T-helper 1 cell treated with Interleukin-12 subunit alpha and Interleukin-12 subunit beta and Interleukin-4 antibody, amounts not matched to agents 30 ng/mL and 1 ng/mL, for 36 hours (primary cell): Measurements from ENCODE around the gene KRTAP10-6. TPM values are rescaled to one million over a fixed set of nuclear protein-coding genes. Genes with fewer than 3 reads are reported as not detected.
"Not testable (repeated sequence)": the region's sequence is repeated elsewhere in the genome, so short reads cannot be mapped to it uniquely, and the experiment has no call there.

Experiments used
- intact Hi-C: fragments of 100-400 bp; cut with micrococcal nuclease; formaldehyde crosslinking; loops from one replicate; pipeline ENCODE4 v1.15.1; 2024
- total RNA-seq: library from RNA; stranded (reverse); gene quantifications from 2 replicates; pipeline ENCODE4 v1.2.3, GENCODE V29; 2022

KRTAP10-6 gene
- total RNA-seq, 1 donor from 2014 or later: not detected

DNA sequence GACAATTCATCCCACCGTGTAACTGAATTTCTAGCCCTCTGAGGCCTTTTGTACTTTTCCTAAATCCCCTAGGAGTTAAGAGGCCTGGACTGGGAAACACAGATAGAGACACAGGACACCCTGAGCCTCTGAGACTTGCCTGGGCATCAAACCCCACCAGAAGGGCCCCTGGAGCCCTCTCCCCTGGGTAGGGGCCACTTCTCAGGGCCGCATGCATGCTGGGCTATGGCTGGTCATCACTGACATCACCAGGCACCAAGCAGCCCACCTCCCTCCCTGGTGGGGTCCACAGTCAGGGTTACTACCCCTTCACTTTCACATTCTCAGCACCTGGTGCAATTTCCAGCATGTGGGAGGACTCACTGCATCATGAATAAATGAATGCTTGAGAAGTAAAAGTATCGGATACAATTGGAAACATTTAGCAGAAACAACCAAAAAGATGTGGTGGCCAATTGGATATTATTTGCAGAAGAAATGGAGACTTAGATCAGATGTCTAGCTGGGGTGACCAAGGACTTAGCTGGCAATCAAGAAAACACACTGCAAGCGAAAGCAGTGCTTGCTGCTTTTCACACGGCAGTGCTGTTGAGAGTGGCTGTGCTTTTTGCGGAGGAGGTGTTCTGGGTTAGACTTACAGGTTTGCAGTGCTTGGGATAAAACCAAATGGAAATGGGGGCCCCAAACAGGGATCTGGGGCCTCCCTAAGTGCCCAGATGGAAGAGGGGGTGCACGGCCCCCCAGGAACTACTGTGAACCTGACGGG lies 7.1 kb upstream of the KRTAP10-6 start:
- intact Hi-C loops: no loop called here

DNA sequence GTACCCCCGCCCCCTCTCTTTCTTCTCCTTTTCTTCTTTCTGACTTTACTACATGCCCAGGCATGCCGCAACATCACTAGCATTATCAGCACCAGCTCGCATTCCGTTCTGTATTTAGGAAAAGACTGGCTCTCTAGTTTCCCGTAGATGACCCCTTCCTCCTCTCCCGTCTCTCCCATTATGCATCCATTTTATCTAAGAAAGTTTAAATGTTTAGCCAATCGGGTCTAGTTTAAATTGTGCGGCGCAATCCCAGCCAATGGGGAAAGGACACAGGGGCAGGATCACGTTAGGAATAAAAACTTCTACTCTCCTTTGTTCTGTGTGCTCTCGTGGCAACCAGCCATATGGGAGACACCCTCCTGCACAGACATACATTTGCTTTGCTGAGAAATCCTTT lies 5.8 kb upstream of the KRTAP10-6 start:
- intact Hi-C loops: no loop called here

DNA sequence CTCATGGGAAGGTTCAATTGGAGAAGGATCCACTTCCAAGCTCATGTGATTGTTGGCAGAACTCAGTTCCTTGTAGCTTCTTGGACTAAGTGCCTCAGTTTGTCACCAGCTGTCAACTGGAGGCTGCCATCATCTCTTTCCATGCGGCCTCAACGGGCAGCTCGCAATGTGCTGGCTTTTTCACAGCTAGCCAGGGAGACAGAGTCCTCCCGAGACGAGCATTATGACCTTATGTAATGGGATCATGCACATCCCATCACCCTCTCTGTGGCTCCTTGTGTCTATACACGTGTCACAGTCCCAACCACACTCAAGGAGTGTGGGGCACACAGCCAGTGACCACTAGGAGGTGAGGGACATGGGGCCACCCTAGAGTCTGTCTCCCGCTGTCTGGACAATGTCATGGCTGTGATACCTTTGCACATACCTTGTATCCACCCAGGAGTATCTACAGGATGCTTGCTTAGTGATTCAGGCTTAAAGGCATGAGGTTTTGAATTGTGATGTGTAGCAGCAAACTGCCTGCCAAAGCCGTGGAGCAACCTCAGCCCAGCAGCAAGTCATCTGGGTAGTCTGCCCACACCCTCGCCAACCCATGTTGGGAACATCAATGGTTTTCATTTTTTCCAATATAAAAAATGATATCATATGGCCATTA lies 3.9 kb upstream of the KRTAP10-6 start:
- intact Hi-C loops: no loop called here

DNA sequence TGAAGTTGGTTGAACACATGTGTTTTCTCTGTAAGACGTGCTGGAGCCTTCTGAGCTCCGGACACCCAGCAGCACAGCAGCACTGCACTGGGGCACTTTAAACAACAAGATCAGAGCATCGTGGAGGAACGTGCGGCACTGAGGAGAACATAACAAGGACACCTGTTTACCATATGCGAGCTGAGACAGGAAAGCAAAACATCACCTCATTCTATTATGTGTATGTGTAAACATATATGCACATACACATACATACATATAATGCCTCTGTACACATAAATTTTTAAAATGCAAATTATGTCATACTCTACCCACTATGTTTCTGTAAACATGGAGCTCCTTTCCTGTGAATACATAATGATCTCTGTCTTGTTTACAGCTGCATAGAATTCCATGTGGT lies 3.2 kb upstream of the KRTAP10-6 start:
- intact Hi-C loops: no loop called here

DNA sequence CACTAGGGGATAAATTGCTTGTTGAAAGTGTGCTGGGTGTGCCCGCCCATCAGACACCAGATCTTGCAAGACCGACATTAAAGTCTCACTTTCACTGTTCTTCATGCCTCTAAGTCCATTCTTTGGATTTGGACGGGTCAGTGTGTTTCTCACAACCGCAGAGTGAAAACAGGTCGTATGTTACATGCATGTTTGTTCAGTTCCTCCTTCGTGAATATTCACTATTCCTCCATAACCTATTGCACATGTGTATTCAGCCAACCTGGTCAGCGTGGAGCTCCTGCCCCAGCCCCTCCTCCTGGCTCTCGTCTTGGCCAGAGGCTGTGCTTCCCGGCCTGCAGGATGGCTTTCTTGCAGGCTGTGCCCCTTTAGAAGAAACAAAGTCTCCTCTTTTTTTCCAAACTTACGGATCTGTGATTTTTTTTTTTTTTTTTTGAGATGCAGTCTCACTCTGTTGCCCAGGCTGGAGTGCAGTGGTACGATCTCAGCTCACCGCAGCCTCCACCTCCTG lies 2.2 kb upstream of the KRTAP10-6 start:
- intact Hi-C loops: no loop called here

DNA sequence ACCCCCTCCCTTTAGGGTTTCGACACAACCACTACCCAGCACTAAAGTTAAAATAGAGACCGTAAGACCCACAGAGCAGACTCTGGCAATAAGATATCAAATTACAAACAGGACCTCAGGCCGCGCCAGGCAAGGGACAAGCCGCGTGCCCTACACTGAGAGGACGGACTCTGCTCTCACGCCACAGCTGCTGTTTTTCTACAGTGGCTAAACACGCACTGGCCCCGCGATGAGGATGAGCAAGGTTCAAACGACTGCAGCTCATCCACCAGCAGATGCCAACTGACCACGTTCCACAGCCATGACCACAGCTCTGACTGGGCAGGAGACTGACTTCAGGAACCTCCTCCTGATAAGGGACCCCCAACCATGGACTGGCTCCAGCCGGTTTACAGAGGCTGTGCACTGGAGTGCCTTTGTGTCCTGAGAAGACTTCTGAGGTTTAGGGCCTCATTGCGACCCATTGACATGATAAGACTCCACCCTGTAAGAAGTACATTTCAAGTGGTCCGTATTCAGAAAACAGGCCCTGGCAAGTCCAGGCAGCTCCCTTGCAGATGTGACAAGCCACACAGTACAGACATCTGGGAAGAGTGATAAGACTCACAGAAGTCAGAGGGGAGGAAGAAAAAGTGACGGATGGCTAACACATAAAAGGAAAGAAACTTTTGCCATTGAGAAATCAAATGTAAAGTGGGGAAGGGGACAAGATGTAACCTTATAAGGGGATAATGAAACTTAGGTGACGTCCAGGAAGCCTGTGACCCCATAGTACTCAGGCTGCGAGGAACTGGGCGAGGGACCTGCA lies 1.5 kb upstream of the KRTAP10-6 start:
- intact Hi-C loops: no loop called here

DNA sequence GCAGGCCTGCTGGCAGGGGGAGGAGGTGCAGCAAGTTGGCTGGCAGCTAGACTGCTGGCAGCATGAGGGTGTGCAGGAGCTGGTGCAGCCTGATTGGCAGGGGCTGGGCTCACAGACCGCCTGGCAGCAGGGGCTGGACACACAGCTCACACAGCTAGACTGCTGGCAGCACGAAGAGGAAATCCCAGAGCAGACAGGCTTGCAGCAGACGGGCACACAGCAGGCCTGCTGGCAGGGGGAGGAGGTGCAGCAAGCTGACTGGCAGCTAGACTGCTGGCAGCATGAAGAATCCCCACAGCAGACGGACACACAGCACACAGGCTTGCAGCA lies 539 bp downstream of the KRTAP10-6 start:
- intact Hi-C loops: not testable (repeated sequence)

DNA sequence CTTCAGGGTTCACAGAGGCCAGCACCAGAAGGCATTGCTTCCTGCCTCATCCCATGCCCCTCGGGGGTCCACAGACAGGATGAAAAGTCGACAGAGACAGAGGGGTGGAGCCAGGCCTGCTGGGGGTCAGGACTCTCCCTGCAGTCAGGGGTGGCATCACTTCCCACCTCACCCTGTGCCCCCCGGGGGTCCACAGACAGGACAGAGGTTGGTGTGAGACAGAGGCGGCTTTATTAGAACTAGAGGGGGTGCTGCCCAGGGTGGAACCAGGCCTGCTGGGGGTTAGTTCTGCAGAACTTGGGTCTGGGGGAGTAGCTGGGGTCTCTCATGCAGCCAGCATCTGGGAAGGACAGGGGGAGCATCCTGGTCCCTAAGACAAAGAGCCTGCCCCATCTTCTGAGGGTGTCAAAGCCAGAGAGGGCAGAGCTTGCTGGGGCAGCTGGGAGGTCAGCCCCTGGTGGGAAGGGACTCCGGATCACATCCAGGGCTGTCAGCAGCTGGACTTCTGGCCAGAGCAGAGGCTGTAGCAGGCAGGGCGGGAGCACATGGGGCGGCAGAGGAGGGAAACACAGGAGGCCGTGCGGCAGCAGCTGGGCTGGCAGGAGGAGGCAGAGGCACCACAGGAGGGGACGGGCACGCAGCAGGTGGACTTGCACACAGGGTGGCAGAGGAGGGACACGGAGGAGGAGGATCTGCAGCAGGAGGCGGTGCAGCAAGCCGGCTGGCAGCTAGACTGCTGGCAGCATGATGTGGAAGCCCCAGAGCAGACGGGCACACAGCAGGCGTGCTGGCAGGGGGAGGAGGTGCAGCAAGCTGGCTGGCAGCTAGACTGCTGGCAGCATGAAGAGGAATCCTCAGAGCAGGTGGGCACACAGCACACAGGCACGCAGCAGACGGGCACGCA lies 1.2 kb downstream of the KRTAP10-6 start:
- intact Hi-C loops: not testable (repeated sequence)

DNA sequence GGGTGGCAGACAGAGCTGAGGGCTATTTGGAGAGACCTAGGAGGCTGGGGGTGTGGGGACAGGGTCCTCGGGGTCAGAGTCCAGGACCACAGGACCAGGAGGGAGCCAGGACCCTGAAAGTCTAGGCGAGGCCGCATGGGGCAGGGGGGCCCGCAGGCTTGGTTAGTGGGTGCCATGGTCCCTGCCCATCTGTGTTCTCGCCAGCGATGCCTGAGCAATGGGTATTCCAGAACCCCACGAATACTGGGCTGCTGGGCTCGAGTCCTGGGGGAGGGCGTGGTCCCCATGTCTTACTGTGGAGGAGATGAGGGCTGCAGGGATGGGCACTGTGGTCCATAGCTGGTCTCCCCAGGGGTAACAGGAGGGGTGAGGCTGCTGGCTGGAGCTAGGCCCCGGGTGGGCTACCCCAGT lies 2.0 kb downstream of the KRTAP10-6 start:
- intact Hi-C loops: no loop called here

DNA sequence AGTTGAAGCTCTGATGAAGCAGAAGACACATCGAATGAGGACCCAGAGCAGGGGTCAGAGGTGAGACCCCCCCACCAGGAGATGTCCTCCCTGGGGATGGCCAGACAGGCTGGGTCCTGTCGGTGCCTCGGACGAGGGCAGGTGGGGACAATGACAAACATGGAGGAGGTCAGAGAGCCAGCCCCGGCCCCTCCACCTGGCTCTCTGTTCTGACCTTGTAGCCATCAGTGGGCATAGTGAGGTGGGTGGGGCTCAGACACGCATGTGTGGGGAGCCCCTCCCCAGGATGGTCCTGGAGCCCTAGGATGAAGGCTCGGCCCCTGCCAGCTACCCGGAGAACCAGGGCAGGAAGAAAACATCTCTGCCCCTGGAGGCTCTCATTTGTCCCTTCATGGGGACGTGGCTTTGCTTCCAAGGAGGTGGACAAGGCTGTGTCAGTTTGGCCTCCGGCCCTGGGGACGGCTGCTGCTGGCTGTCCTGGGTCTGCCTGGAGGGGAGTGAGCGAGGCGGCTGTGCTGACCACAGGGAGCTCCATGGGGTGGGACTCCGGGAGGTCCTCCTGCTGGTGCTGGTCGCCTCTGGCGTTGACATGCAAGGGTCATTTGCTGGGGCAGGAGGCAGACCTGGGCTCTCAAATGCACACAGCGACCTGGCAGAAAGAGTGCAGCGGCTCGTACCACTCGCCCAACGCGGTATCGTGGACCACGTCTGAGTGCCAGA lies 2.6 kb downstream of the KRTAP10-6 start:
- intact Hi-C loops: no loop called here

DNA sequence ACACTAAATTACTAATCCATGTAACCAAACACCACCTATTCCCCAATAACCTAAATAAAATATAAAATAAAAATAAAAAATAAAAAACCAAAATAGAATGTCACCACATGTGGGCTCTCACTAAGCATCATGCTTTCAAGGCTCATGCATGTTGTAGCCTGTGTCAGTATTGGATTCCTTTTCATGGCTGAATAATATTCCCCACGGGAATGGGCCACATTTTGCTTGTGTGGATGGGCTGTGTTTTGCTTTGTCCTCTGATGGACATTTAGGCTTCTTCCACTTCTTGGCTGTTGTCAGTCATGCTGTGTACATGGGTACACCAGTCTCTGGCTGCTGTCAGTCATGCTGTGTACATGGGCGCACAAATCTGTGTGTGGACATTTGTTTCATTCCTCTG lies 3.2 kb downstream of the KRTAP10-6 start:
- intact Hi-C loops: no loop called here

DNA sequence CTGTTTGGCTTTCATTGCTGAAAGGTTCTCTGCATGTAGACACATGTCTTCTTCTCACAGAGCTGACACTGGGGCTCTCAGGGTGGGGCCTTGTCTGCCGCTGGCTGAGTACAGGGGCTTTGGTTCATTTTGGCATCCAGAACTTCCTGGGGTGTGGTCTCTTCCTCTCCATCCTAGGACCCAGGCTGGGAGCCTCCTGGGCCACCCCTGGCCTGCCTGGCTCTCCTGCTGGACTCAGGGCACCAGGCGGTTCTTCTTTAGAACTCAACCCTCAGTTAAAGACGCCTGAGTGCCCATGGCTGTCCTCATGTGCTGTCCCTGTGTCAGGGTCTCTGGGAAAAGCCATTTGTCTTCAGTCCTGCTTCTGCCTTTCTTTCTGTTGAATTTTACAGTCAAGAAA lies 6.4 kb downstream of the KRTAP10-6 start:
- intact Hi-C loops: no loop called here

DNA sequence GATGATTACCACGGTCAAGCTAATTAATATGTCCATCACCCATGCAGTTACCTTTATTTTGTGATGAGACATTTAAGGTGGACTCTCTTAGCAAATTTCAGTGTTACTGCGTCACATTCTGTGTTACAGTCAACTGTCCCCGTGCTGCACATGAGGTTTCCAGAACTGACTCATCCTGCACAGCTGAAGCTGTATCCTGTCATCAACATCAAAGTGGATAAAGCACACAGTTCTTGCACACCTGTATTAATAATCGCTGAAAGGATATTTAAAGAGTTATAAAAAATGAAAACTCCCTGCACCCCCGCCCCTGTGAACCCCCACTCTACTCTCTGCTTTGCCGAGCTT lies 8.5 kb downstream of the KRTAP10-6 start:
- intact Hi-C loops: loop anchor here (1.0 kb wide), 1 partner anchor 36 kb away; no protein-coding TSS in a partner anchor

DNA sequence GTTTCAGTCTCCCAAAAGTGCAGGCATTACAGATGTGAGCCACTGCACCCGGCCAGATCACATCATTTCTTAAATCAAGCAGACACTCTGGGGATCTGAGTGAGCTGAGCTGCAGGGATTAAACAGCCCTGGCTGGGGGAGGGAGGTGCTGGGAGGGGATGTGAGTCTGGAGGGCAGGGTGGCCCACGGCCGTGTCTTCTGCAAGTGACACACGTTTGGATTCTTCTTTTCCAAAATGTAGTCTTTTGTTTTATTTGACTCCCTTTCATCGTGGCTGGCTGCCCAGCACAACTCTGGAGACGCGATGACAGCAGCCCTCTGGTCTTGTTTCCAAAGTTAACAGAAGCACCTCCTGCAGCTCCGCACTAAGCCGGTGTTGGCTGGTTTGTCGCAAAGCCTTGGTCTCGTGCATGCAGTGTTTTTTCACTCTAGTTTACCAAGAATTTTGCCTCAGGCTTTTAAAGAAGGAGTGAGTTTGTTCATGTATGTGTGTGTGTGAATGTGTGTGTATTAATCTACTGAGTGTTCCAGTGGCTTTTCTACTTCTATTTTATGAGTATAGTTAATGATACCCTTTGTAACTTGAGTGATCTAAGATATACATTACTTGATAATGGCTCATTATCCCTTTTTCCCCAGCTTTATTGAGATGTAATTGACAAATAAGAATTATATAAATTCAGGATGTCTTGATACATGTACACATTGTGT lies 9.1 kb downstream of the KRTAP10-6 start:
- intact Hi-C loops: no loop called here

DNA sequence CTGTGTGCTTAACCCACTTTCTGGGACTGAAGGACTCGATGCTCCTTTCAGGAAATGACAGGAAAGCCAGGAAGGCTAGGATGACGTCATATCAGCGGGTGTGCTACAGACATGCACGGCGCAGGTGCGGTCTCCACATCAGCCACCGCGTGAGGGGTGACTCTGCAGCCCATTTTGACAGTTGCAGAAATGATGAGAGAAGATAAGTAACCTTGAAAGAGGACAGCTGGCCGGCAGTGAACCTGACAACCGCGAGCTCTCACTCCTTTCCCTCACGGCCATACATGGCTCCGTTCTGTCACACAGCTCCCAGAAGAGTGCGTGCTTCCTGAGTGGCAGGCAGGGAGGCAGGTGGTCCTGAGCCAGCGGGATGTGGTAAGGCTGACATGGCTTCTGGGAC lies 10.2 kb downstream of the KRTAP10-6 start:
- intact Hi-C loops: no loop called here

DNA sequence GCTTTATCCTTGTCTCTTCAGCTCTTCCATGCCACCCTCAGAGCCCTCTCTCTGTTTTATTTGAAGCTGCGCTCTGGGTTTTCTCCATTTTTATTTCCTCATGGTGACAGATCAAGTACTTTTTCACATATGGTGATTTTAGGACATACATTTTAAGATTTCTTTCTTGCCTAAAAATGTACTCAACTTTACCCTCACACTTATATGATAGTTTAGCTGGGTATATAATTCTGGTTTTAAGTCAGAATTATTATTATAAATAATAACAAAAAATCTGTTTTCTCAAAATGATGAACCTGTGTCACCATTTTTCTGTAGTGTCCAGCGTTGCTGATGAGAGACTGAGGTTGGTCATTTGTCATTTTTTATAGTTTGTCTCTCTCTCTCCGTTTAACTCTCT lies 11.1 kb downstream of the KRTAP10-6 start:
- intact Hi-C loops: no loop called here

DNA sequence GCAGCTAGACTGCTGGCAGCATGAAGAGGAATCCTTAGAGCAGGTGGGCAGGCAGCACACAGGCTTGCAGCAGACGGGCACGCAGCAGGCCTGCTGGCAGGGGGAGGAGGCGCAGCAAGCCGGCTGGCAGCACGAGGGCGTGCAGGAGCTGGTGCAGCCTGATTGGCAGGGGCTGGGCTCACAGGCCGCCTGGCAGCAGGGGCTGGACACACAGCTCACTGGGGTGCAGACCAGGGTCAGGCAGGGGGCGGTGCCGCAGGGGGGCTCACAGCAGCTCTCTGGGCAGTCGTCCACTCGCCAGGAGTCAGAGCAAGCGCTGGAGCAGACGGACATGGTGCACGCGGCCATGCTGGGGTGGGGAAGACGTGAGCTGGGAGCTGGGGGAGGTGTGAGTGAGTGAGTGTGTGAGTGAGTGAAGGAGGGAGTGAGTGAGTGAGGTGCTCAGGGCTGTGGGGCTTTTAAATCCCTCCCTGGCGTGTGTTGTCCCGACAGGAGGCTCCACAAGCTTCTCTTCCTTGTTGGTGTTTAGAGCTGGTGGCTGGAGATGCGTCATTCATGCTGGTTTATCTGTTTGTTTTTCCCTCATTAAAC lies 12.0 kb downstream of the KRTAP10-6 start, which contains the start of gene KRTAP10-5:
TSS of gene KRTAP10-5 (minus strand) at position 374 of the 591 bp plus-strand sequence. CDS start at position 348, 26 bp downstream.
- intact Hi-C loops: not testable (repeated sequence)

DNA sequence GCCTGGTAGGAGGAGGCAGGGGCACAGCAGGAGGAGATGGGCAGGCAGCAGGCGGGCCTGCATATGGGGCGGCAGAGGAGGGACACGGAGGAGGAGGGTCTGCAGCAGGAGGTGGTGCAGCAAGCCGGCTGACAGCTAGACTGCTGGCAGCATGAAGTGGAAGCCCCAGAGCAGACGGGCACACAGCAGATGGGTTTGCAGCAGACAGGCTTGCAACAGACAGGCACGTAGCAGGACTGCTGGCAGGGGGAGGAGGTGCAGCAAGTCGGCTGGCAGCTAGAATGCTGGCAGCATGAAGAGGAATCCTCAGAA lies 12.5 kb downstream of the KRTAP10-6 start:
- intact Hi-C loops: no loop called here

DNA sequence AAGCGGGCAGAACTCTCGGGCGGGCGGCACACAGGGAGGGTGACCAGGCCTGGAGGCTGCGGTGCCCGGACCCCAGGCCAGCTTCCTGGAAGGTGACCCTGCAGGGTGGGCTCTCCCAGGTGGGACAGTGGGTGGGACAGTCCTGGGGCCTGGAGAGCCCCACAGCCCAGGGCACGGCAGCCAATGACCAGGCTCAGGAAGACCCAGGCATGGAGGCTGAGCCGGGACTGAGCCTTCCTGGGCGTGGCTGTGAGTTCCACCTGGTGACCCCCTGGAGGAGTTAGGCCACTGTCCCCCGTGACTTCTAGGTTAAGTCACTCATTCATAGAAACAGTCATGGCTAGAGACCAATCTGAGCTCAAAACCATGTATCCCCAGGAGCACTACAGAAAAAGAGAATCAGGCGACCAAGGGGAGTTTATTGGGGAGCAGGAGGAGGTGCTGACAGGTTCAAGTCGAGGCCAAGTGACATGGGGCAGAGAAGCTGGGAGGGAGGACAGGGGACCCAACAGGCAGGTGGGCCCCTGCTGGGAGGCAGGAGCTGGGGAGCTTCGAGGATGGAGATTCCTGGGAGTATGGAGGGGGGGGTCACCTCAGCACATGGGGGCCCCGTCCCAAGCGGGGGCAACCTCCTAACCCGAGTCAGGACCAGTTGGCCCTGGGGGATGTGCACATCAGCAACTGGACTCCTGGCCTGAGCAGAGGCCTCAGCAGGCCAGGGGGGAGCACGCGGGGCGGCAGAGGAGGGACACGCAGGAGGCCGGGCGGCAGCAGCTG lies 13.1 kb downstream of the KRTAP10-6 start:
- intact Hi-C loops: no loop called here
